Tongue (tissue), 2 donors: ENCODE measurements around the gene SLC17A9. TPM values are rescaled to one million over a fixed set of nuclear protein-coding genes. Genes with fewer than 3 reads are reported as not detected.

Source experiments
- DNase-seq: peaks from one replicate; pipeline ENCODE4 v3.0.0-alpha.2; 2015
- total RNA-seq: library from RNA; depleted of rRNA; stranded (reverse); fragments of >200 nt; gene quantifications from one replicate; pipeline ENCODE4 v1.2.3, GENCODE V29; 2014

Gene SLC17A9
- total RNA-seq, 1 donor from 2014 or later = 2.3 TPM

GRCh38 chr20:63005365-63005861 is 52.9 kb downstream of the SLC17A9 start:
- DNase-seq = no peak

DNA sequence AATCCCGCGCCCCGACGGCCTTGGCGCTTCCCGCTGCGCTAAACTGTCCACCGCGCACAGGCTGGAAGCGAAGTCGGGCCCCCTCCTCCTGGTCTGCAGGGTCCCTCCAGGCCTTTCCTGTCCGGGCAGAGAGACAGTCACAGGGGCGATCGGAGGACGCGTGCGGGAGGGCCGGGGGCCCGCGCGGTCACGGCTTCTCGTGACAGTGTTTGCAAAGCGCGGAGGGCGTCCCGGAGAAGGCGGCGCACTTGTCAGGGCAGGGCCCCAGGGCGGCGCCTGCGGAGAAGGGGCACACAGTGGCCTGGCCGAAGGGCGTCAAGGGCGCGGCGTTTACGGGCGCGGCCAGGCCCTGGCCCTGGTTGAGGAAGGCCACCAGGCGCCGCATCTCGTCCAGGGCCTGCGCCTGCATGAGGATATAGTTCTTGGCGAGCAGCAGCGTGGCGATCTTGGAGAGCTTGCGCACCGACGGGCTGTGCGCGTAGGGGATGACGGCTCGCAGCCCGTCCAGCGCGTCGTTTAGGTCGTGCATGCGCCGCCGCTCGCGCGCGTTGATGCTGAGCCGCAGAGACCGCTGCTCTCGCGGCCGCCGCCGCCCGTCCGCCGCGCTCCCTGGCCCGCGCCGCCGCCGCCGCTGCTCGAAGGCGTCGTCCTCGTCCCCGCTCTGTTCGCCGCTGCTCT is 53.5 kb downstream of the SLC17A9 start:
- DNase-seq = no peak

DNA sequence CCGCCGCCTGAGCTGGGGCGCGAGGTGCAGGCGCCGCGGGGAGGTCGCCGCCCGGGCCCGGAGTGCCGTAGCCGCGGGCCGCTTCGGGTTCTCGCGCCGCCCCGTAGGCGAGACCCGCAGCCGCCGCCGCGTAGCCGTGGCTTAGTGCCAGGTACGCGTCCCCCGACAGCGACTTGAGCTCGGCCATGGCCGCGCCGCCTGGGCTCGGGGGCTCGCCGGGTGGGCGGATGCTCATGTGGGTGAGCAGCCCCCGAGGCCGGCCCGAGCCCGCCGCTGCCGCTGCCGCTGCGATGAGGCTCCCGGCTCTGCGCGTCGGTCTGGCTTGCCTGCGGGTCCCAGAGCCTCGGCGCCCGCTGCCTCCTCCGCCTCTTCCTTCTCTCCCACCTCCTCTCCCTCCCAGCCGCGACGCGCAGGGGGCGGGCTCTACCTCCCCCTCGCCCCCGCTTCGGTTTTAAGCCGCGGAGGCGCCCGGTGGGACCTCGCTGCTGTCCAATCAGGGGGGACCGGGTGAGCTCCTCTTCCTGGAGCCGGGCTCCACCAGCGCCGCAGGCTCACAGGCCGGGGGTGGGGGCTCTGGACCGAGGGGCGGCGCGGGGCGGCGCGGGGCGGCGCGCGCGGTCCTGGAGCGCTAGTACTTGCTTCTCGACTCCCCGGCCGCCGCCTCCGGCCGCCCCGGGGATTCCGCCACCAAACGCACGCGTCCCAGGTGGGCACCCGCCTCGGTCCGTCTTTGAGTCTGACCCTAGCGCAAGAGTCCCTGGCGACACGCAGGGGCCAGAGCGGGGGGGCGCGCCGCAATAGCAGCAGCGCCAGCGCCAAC is 54.2 kb downstream of the SLC17A9 start, which contains the start of gene BHLHE23:
Gene BHLHE23, minus strand, starts transcription at position 425 of the 820 bp plus-strand sequence. Its CDS starts 190 bp downstream, at position 235.
- DNase-seq = peak; percentile 71

DNA sequence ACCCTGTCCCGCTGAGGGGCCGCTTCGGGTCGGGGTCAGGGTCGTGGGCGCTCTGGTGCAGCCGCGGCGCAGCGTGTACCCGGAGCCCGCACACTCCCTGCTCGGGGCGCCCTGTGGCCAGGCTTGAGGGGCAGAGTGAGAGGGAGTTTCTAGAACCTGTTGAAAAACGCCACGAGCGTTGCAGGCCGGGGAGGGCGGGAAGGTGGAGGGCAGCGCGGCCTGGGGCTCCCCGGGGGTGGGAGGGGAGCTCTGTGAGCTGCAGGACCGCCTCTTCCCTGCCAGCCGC is 54.8 kb downstream of the SLC17A9 start:
- DNase-seq = no peak

- no peak for DNase-seq
These were observed 55.4 kb downstream of the SLC17A9 start for GRCh38 chr20:63007646-63008488.

- DNase-seq = no peak
These were observed 56.1 kb downstream of the SLC17A9 start for GRCh38 chr20:63008541-63009044.

DNA sequence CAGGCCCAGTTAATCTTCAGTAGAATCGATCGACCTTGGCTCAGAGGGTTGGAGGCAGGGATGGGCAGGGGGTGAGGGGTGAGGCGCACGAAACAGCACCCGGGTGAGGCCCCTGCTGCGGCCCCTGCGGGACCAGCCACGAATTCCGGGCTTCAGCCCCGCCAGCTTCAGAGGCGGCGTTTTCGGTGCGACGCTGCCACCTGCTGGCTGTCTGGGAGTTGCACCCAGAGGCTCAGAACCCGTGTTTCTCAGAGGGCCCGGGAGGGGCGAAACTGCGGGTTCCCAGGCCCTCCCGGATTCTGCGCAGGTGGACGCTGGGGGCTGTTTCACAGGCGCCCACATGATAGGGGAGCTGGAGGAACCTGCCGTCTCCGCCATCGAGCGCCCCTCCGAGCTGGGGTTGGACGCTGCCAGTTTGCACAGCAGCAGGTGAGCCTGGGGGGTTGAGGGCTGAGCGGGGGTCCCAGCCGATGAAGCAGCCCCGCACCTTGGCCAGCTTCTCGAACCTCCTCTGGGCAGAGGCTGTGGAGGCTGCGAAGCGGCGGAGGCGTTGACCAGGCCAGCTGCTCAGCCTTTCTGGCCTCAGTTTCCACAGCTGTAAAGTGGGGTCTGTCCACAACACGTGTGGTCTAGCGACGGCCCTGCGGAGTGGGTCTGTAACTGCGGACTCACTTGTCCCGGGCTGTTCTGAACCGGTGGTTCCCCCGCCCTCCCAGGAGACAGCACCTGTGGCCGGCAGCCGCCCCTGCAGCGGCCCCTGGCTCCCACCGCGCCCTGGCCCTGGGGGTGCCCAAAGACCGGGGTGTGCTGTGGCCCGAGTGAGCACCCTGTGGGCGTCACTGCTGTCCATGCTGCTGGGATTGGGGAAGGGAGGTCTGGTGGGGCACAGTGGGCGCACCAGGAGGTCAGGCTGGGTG is 56.8 kb downstream of the SLC17A9 start:
- peak; percentile 87 for DNase-seq

- peak; percentile 76 for DNase-seq
These were observed 57.7 kb downstream of the SLC17A9 start for GRCh38 chr20:63009988-63010769.

GRCh38 chr20:63011798-63012197 is 59.3 kb downstream of the SLC17A9 start:
- no peak for DNase-seq

DNA sequence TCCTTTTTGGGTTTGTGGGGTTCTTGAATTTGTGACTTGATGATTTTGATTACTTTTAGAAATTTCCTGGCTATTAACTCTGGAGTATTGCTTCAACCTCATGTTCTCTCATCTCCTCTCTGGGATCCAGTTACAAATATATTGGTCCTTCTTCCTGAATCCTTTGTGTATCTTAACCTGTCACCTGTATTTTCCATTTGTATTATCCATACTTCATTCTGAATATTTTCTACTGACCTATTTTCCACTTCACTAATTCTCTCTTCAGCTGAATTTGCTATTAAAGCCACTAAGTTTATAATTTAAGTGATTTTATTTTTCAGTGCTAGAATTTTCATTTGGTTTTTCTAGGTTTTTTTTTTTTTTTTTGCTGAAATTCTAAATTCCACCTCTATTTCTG is 60.7 kb downstream of the SLC17A9 start:
- DNase-seq = no peak

DNA sequence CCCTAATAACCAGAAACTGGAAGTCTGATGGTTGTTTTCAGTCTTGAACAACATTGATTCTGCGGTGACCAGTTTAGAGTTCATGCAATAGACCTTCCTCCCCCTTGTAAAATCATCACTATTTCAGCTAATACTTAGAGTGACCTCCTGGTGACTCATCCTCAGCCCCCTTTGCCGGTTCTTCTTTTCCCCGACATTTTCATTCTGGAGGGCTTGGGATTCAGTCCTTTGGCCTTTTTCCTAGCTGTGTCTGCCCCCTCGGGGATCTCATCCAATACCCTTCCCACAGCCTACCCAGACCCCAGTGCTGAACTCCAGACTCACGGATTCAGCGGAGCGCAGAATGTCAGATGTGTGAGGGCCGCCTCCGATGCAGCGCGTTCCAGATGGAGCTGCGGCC is 61.8 kb downstream of the SLC17A9 start:
- DNase-seq = no peak

DNA sequence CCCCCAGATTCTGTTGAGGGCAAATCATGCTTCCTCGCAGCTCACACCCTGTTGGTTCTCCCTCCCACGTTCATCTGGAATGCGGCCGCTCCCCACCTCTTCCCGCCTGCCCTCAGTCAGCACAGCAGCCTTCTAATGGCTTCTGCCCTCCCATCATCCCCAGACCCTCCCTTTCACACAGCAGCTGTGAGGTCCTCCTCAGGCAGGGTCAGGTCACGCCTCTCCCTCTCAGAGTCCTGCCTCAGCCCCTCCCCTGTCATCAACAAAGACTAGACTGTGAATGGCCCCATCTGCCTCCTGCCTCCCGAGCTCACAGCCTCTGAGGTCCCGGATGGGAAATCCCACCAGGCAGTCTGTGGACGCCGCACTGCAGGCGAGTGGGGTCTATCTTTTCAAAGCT is 62.2 kb downstream of the SLC17A9 start:
- peak; percentile 82 for DNase-seq

DNA sequence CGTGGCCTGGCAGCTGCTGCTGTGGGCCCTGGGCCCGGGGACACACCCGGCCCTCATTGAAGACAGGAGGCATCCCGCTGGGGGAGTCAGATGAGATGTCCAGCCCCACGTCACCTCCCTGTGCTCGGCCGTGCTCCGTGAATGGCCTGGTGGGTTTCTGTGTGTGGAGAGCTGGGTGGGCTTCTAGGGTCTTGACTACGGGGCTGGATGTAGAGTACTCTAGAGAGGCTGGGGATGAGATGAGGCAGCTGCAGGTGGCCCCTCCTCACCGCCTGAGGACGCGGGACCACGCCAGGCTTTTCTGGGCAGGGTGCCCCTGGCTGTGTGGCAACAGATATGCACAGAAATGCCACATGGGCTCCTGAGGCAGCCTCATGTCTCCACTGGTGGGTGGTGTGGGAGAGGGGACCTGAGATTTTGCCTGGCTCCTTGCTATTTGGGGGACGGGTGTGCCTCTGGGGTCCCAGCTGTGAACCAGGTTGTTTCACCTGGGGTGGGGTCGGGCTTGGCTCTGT is 62.7 kb downstream of the SLC17A9 start:
- DNase-seq = no peak

DNA sequence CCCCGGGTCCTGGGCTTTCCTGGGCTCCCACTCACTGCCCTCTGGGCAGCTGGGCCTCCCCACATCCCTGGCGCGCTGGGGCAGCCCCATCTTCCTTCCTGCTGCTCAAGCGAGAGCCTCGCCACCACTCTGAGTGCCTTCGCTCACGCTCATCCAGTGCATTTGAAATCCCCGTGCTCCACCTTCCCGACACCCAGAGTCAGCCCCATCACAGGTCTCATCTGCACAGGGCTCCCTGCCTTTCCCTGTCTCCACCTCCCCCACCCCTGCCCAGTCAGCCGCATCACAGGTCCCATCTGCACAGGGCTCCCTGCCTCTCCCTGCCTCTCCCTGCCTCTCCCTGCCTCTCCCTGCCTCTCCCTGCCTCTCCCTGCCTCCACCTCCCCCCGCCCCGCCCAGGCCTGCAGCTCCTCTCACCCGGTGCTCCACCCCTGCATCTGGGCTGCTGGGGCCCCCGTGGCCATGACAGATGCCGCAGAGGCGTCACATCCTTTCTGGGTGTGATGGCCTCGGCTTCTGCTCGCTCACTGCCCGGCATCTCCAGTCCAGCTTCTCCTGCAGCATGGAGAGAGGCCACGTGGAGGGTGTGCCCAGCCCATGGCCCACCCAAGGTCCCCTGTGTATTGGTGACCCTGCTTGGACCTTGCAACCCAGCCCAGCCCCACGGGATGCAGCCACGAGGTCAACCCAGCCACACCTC is 63.3 kb downstream of the SLC17A9 start:
- DNase-seq = no peak

- no peak for DNase-seq
These were observed 64.1 kb downstream of the SLC17A9 start for GRCh38 chr20:63016514-63017075.

GRCh38 chr20:63017076-63017825 is 64.7 kb downstream of the SLC17A9 start:
- no peak for DNase-seq

- DNase-seq = no peak
These were observed 65.4 kb downstream of the SLC17A9 start for GRCh38 chr20:63017826-63018411.
